ENCODE results near the gene SCD. TPM values are rescaled to one million over a fixed set of nuclear protein-coding genes. Genes with fewer than 3 reads are reported as not detected.
"Not testable (repeated sequence)": the region's sequence is repeated elsewhere in the genome, so short reads cannot be mapped to it uniquely, and the experiment has no call there.

SCD gene
- total RNA-seq, 1 donor from 2014 or later: 113 TPM

DNA sequence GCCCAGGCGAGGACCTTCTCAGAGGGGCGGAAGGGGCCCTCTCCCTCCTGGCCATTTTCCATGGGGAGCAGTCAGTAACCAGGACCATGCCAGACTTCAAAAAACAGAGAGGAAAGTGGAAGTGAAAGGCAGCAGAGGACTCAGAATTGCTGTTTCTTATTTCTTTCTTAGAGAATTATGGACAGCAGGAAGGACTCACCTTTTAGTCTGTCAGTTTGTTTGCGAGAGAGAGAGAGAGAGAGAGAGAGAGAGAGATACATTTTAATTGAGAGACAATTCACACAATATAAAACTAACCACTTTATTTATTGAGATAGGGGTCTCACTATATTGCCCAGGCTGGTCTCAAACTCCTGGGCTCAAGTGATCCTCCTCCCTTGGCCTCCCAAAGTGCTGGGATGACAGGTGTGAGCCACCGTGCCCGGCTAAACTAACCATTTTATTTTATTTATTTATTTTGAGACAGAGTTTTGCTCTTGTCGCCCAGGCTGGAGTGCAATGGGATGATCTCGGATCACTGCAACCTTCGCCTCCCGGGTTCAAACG lies 24.5 kb downstream of the SCD start:
- no peak for DNase-seq (ENCODE audit: low read depth)
- H3K4me3 ChIP-seq (ENCODE audit: low read depth, low read length): no peak overlapping the region
- TF ChIP-seq, protein P1, sequence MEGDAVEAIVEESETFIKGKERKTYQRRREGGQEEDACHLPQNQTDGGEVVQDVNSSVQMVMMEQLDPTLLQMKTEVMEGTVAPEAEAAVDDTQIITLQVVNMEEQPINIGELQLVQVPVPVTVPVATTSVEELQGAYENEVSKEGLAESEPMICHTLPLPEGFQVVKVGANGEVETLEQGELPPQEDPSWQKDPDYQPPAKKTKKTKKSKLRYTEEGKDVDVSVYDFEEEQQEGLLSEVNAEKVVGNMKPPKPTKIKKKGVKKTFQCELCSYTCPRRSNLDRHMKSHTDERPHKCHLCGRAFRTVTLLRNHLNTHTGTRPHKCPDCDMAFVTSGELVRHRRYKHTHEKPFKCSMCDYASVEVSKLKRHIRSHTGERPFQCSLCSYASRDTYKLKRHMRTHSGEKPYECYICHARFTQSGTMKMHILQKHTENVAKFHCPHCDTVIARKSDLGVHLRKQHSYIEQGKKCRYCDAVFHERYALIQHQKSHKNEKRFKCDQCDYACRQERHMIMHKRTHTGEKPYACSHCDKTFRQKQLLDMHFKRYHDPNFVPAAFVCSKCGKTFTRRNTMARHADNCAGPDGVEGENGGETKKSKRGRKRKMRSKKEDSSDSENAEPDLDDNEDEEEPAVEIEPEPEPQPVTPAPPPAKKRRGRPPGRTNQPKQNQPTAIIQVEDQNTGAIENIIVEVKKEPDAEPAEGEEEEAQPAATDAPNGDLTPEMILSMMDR (conservative IDR thresholded peaks at IDR 0.05; ENCODE audit: low read depth, low read length): no peak

DNA sequence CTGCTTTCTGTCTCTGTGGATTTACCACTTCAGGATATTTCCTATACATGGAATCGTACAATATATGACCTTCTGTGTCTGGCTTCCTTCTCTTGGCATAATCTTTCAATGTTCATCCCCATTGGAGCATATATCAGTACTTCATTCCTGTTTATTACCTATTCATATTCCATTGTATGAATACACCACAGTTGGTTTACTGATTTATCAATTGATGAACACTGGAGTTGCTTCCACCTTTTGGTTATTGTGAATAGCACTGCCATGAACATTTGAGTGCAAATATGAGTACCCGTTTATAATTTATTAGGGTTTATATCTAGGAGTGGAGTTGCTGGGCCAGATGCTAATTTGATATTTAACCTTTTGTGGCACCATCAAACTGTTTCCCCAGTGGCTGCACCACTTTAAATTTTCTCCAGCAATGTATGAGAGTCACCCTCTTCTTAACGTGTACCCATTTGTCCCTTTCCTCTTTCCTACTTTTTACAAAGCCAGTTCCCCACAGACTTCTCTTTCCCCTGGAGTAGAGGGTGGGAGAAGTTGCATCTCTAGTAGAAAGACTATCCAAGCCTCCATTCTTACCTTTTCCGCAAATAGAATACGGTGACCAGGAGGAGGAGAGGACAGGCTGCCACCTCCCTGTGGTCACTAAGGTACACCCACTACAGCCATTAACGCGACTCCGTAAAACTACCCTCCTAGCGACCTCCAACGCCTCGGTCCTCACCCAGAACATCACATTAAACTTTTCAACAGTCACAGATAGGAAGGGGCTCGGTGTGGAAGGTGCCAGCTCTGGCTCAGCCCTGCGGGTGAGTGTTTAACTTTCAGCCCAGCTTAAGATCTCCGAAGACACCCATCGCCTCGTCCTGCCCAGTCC lies 25.6 kb downstream of the SCD start:
- H3K4me3 ChIP-seq (ENCODE audit: low read depth, low read length): peak overlapping the region; percentile 55
- no peak for DNase-seq (ENCODE audit: low read depth)
- TF ChIP-seq, protein P1 (conservative IDR thresholded peaks at IDR 0.05; ENCODE audit: low read depth, low read length): no peak

DNA sequence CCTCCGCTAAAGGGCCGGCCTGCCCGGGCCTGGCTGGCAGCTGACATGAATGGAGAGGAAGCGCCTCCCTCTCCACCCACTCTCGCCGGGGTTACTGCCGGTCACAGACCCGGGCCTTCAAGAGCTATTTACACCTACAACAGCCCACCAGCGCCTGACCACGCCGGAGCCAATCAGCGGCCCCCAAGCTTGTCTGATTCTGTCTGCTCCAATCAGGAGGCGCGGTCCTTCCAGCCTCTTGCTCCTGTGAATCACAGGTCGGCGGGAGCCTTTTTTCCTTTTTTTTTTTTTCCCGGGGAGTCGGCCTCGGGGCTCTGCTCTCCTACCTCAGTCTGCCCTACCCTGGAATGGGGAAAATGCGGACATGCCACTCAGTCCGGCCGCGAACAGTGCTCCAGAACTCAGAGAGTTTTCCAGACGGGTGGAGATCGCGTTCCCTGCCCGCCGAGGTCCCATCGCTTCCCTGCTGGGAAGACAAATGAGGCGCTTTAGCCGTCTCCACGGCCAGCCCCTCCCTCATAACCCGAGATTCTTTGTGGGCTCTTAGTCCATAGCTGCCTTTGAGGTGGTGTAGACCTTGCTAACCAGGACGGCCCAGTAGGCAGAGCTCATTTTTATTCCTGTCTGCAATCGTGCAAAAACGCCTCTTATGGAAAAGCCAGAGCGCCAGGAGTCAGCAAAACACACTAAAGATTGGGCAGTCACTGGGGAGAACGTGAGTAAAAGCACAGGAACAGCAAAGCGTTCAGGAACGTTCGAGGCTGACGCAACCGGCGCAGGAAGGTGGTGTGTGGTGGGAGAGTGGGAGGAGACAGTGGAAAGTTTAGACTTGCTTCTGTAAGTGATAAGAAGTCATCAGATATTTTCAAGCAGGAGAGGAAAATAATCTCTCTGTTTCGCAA lies 26.5 kb downstream of the SCD start:
- TF ChIP-seq, protein P1 (conservative IDR thresholded peaks at IDR 0.05; ENCODE audit: low read depth, low read length): no peak
- peak overlapping the region; percentile 73 for H3K4me3 ChIP-seq (ENCODE audit: low read depth, low read length)
- peak; percentile 97 for DNase-seq (ENCODE audit: low read depth)

DNA sequence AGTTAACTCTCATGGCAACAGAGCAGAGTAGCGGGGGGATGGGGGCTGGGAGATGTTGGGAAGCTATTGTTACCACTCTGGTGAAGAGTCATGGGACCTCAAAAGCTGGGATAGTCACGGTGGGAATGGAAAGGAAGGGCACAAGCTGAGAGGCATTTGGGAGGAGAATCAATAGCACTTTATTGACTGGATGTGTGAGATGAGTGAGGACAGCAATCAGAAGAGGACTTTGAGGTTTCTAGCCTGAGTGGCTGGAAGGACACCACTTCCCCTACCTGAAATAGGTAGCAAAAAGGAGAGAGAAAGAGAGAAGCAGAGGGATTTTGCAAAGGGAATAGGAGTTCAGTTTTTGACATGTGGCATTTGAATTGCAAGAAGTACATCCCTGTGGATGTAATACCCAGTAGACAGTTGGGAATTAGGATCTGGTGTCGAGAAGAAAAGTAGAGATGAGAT lies 27.2 kb downstream of the SCD start:
- no peak for DNase-seq (ENCODE audit: low read depth)
- peak overlapping the region; percentile 73 for H3K4me3 ChIP-seq (ENCODE audit: low read depth, low read length)
- TF ChIP-seq, protein P1 (conservative IDR thresholded peaks at IDR 0.05; ENCODE audit: low read depth, low read length): no peak

DNA sequence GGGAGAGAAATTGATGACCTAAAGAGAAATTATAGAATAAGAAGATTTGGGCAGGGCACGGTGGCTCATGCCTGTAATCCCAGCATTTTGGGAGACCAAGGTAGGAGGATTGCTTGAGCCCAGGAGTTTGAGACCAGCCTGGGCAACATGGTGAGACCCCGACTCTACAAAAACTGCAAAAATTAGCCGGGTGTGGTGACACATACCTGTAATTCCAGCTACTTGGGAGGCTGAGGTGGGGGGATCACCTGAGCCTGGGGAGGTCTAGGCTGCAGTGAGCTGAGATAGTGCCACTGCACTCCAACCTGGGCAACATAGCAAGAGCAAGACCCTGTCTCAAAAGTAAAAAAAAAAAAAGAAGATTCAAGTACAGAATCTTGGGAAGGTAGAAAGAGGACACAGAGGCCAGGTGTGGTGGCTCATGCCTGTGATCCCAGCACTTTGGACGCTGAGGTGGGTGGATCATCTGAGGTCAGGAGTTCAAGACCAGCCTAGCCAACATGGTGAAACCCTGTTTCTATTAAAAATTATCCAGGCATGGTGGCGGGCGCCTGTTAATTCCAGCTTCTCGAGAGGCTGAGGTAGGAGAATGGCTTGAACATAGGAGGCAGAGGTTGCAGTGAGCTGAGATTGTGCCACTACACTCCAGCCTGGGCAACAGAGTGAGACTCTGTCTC lies 27.8 kb downstream of the SCD start:
- DNase-seq (ENCODE audit: low read depth): not testable (repeated sequence)
- peak overlapping the region; percentile 73 for H3K4me3 ChIP-seq (ENCODE audit: low read depth, low read length)

DNA sequence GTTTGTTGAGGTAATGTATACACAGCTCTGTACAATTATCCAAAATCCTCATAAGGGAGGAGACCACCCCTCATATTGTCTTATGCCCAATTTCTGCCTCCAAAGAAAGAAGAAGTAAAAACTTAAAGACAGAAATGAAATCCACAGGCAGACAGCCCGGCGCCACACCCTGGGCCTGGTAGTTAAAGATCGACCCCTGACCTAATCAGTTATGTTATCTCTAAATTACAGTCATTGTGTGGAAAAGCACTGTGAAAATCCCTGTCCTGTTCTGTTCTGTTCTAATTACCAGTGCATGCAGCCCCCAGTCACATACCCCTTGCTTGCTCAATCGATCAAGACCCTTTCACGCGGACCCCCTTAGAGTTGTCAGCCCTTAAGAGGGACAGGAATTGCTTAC lies 29.6 kb downstream of the SCD start:
- H3K4me3 ChIP-seq (ENCODE audit: low read depth, low read length); DNase-seq (ENCODE audit: low read depth): not testable (repeated sequence)

DNA sequence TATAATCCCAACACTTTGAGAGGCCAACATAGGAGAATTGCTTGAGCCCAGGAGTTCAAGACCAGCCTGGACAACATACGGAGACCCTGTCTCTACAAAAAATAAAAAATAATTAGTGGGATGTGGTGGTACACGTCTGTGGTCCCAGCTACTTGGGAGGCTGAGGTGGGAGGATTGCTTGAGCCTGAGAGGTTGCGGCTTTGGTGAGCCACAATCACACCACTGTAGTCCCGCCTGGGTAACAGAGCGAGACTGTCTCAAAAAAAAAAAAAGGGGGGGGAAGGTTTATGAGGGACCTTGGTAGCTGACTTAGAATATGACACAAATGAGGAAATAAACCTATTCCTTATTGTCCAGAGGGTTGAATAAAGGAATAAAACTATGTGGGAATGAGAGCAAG lies 30.8 kb downstream of the SCD start:
- TF ChIP-seq, protein P1 (conservative IDR thresholded peaks at IDR 0.05; ENCODE audit: low read depth, low read length): no peak
- no peak for DNase-seq (ENCODE audit: low read depth)
- no peak overlapping the region for H3K4me3 ChIP-seq (ENCODE audit: low read depth, low read length)

Data from epithelial cell of proximal tubule (primary cell).